ENCODE measurements around the gene LINGO4. TPM values are rescaled to one million over a fixed set of nuclear protein-coding genes. Genes with fewer than 3 reads are reported as not detected.

LINGO4 gene, protein sequence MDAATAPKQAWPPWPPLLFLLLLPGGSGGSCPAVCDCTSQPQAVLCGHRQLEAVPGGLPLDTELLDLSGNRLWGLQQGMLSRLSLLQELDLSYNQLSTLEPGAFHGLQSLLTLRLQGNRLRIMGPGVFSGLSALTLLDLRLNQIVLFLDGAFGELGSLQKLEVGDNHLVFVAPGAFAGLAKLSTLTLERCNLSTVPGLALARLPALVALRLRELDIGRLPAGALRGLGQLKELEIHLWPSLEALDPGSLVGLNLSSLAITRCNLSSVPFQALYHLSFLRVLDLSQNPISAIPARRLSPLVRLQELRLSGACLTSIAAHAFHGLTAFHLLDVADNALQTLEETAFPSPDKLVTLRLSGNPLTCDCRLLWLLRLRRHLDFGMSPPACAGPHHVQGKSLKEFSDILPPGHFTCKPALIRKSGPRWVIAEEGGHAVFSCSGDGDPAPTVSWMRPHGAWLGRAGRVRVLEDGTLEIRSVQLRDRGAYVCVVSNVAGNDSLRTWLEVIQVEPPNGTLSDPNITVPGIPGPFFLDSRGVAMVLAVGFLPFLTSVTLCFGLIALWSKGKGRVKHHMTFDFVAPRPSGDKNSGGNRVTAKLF
- total RNA-seq, result under 1 TPM; 0.10 TPM

DNA sequence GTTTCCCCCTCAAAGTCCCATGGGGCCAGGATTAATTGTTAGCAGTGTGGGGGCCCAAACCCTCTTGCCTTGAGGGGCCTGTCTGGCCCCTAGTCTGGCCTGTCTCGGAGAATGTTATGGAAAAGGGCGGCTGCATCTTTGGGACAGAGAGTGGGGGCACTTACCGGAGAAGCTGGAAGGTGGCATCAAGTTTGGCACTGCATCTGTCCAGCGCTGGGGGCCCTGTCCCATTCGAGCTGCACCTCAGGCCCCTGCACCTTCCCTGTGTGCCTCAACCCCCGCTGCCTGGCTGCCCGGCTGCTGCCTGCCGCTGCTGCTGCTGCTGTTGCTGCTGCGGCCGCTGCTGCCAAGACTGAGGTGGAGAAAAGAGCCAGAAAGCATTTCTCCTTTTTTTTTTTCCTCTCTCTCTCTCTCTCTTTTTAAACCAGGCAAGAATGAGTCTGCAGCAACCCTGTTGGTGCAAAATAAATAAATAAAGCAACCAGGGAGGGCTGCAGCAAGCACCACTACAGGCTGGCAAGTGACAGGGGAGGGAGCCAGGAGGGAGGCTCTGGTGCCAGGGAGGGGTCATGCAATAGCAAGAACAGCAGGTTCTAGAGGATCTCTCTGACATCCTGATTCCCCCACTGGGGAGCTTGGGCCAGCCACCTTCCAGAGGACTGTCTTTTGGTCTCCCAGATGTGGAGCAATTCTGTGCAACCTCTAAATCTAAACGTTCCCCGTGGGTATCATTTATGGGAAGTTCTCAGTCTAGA is at the start of gene LINGO4:
LINGO4 (minus strand) TSS at position 354 of the 755 bp plus-strand sequence. CDS start 2,715 bp downstream, outside the sequence.

DNA sequence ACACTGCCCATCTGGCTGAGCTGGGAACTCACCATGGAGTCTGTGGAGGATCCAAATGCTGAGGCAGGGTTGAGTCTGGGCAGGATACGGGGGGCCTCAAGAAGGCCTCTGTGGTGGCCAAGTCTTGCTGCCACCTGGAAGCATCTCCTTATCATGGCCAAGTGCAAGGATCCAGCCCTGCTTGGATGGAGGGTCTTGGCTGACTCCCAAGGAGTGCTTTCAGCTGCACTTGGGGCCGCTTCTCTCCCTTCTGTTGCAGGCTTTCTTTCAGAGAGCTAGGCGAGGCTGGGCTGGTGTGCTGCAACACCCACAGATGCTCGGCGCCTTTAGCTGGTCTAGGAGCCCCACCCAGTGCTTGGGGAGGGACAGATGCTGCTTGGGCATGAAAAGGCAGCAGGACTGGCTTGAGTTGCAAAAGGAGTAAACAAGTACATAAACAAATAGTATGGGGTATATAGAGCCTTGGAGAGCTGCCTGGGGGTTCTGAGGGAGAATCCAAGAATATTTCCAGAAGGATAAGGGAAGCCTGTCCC is 48.3 kb upstream of the LINGO4 start, which contains the start of gene THEM5:
THEM5 (minus strand) TSS at position 302 of the 533 bp plus-strand sequence; CDS start at position 155, 147 bp downstream.

DNA sequence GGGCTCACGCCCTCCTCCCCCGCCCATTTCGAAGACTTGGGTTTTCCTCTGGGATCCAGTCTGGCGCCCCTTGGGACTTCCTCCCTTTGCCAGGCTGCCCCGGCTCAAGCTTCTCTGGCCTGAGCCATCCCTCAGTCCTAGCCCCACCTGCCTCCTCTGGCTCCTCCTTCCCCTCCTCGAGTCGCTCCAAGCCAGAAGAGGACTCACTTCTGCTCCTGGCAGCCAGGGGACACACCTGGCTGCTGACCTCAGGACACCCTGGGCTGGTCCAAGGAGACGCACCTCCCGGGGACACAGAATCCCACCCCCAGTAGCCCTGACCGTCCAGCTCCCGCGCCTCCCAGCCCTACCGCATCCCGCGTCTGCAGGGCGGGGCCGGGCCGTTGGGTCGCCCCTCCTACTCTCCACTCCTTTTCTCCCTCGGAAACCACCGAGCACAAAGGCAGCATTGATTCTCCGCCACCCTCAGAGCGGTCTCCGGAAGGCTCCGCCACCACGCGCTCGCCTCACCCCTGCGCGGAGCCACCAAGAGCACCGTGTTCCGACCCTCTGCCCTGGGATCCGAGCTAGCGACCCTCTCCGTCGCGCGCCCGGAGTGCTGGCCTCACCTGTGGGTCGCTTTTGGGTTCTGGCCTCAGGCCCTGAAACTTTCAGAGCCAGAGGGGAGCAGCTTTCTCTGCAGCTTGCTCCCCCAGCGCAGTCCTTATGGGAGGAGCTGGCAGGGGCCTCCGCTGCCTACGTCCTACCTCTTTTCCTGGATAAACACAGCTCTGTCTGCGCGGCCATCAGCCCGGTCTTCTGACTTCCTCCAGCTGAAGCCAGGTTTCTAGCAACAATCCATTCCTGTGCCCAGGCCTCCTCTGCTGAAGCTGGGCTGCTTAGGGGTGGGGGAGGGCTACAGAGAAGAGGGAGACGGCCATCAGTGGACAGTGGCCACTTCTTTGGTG is 34.5 kb upstream of the LINGO4 start, which contains the start of gene C2CD4D:
C2CD4D (minus strand) TSS at position 364 of the 947 bp plus-strand sequence. CDS start 831 bp downstream, outside the sequence.

DNA sequence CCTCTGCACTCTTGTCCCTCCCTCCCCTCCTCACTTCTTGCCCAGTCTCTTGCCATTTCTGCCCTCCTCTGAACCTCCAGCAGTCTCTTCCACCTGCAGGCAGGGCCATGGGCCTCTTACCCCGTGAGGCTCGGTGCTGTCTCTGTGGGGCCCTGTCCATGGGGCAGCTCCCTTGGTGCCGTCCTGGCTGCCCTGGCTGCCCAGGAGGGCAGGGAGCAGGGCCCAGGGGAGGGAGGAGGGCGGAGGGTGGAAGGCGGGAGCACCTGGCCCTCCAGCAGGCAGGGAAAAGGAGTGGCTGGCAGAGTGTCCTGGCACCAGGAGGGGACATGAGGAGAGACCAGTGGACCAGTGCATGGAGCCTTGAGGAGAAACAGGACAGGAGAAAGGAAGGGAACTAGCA is 26.4 kb upstream of the LINGO4 start, which contains the start of gene RORC:
RORC (minus strand) TSS at position 198 of the 400 bp plus-strand sequence; CDS start at position 160, 38 bp downstream.

DNA sequence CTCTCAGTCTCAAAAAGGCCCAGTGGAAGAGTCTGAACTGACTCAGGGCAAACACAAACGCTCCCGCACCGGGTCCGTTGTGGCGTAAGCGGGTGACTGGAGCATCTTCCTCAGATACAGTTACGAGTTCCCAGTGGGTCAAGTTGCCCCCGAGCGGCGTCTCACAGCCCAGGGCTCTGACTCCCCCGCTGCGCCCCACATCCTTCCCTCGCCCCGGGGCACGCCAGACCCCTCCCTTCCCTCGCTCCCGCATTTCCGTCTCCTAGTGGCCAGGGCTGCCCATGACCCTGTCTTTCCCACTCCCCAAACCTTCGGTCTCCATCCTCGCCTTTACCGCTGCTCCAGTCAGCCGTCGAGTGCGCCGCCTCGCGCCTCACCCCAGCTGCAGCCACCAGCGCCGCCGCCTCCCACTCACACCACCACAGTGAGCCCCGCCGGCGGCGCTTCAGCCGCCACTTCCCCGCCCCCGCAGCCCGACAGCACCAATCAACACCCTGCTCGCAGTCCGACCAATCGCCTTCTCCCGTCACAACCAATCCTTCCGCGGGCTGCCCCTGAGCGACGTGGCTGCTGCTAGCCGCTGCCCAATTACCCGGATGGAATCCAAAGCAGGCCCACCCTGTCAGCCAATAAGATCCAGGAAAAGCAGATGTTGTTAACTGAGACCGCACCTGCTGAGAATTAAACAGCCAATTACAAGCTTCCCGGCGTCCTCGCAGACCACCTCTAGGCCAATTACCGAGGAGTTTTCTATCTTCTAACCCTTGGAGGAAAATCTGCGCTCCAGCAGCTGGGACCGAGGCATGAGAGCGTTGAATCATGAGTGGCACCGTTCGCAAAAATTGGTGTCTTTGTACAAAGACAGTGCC is 14.9 kb downstream of the LINGO4 start, which contains the start of gene TDRKH:
TDRKH (minus strand) TSS at position 430 of the 869 bp plus-strand sequence. CDS start 7,478 bp downstream, outside the sequence.

DNA sequence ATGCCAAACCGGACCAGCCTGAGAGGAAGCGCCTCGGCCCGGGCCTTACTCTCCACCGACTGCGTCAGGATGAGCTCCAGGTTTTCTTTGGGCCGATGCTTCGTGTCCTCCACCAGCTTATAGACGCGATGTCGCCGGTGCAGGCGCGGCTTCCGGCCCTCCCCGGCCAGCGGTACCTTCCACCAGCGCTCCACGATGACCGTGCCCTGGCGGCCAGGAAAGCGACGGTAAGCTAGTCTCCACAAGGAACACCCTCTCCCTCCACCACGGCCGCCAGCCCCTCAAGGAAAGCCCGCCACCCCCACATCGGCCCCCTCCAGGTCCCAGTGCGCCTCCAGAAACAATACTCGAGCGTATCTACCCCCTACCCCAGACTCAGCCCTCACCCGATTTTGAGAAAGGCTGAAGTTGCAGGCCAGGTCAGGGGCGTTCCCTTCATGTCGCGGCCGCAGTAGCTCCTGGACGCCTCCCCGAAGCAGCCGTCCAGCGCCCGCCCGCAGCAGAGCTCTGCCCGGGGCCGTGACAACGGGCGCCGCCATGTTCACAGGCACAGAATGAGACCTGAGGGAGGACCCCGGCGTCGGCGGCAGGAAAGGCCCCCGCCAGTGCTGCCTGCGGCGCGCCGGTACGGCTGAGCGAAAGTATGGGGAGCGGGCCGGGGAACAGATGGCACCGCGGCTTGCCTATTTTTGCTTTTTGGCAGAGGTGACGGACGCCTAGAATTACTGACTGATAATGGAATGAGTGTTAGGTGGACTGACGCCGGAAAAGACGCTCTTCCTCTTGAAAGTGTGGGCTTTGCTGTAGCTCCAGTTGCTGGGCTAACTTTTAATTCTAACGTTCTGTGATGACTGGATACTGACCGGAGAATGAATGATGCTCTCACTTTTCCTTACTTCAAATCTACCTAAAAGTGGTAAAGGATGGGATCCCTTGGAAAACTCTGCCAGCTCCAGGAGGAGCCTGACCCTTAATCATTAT is 42.0 kb downstream of the LINGO4 start, which contains the start of gene MRPL9:
MRPL9 (minus strand) TSS at position 556 of the 981 bp plus-strand sequence; CDS start at position 539, 17 bp downstream.

Other genes starting within 250 kb of the LINGO4 start
- gene SNX27, start 193.4 kb downstream of the LINGO4 start, total RNA-seq, result 10 to 100 TPM; 21.7 to 22.9 TPM
- gene CELF3, start 88.6 kb downstream of the LINGO4 start, total RNA-seq, result not detected
- gene RIIAD1, start 83.9 kb downstream of the LINGO4 start, total RNA-seq, result not detected
- 100 to 1,000 TPM in 1 of 2 experiments, 10 to 100 TPM in 1; 89.4 to 105 TPM for gene MRPL9, start 41.9 kb downstream of the LINGO4 start, total RNA-seq
- gene TDRKH, start 14.9 kb downstream of the LINGO4 start, total RNA-seq, result 10 to 100 TPM; 15.8 to 18.3 TPM
- gene RORC, start 26.4 kb upstream of the LINGO4 start, total RNA-seq, result under 1 TPM; 0.70 to 0.76 TPM
- under 1 TPM; 0.51 to 0.55 TPM for gene C2CD4D, start 34.4 kb upstream of the LINGO4 start, total RNA-seq
- not detected for gene THEM5, start 48.3 kb upstream of the LINGO4 start, total RNA-seq
- 10 to 100 TPM; 24.7 to 25.8 TPM for gene THEM4, start 104.1 kb upstream of the LINGO4 start, total RNA-seq
- gene S100A10, start 188.4 kb upstream of the LINGO4 start, total RNA-seq, result 100 to 1,000 TPM; 489 to 516 TPM
- 100 to 1,000 TPM; 304 to 323 TPM for gene S100A11, start 231.6 kb upstream of the LINGO4 start, total RNA-seq